ENCODE results near the gene C14orf119.

C14orf119 gene

DNA sequence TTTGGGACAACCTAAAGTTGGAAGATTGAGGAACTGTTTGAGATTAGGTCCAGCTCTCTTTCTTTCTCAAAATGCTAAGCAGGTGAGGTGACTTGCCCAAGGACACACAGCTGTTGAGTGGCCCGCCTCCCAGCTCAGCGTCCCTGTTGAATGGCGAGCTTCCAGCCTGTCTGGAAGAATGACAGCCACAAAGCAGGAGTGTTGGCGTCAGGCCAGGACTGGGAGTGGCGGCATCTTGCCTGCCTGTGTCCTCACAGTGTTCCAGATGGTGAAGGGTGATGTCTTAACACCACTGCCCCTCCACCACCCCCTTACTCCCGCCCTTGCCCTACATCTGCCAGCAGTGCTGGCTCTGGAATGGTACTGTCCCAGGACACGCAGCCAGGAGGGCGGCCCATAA is 28.1 kb downstream of the C14orf119 start:
- Histone ChIP-seq H3K9me3 (ENCODE audit: control insufficient read depth in 5 of 5, low read length in 5 of 5) (no peaks in the 10 kb centered on the region), H3K36me3 (ENCODE audit: control insufficient read depth in 5 of 5, insufficient read depth in 5 of 5, low read length in 5 of 5) (peaks cover 0 to 21% (median 15%) of the 10 kb centered on the region in 5 donors), H3K4me1 (ENCODE audit: control insufficient read depth in 5 of 5, insufficient read depth in 5 of 5, low read length in 5 of 5) (peaks cover 0 to 39% (median 28%) of the 10 kb centered on the region in 5 donors), H3K4me3 (ENCODE audit: low read depth in 1 of 5, low read length in 5 of 5) (no peak overlapping the region), H3K27ac (ENCODE audit: low read depth, low read length) (no peak overlapping the region), H3K27me3 (ENCODE audit: control insufficient read depth in 5 of 5, insufficient read depth in 4 of 5, low read length in 5 of 5) (no peaks in the 10 kb centered on the region), H3K9ac (ENCODE audit: low read length in 5 of 5) (no peak overlapping the region)

GRCh38 chr14:23124337-23124954 is 29.1 kb downstream of the C14orf119 start:
- Histone ChIP-seq H3K27me3 (ENCODE audit: control insufficient read depth in 5 of 5, insufficient read depth in 4 of 5, low read length in 5 of 5) (peaks cover 0 to 2% (median 0%) of the 10 kb centered on the region in 5 donors), H3K27ac (ENCODE audit: low read depth, low read length) (no peak overlapping the region), H3K9me3 (ENCODE audit: control insufficient read depth in 5 of 5, low read length in 5 of 5) (no peaks in the 10 kb centered on the region), H3K4me3 (ENCODE audit: low read depth in 1 of 5, low read length in 5 of 5) (no peak overlapping the region), H3K4me1 (ENCODE audit: control insufficient read depth in 5 of 5, insufficient read depth in 5 of 5, low read length in 5 of 5) (peaks cover 0 to 33% (median 25%) of the 10 kb centered on the region in 5 donors), H3K9ac (ENCODE audit: low read length in 5 of 5) (no peak overlapping the region), H3K36me3 (ENCODE audit: control insufficient read depth in 5 of 5, insufficient read depth in 5 of 5, low read length in 5 of 5) (peaks cover 0 to 30% (median 19%) of the 10 kb centered on the region in 5 donors)

DNA sequence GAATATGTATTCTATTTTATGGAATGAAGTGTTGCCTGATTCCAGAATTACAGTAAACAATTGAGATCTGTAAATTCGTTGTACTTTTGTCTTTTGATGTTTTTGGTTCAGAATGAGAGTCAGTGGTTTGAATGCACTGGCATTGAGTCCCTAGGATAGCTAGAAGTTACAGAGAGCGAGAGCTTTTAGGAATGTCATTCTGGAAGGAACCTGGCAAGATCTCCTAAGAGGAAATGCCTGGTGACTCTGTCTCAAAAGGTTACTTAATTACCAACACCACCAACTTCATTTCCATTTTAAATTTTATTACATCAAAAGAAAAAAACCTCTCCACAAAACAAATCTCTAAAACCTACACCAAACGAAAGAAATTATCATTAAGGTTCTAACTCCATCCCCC is 29.7 kb downstream of the C14orf119 start:
- Histone ChIP-seq H3K4me3 (ENCODE audit: low read depth in 1 of 5, low read length in 5 of 5) (no peak overlapping the region), H3K27ac (ENCODE audit: low read depth, low read length) (no peak overlapping the region), H3K27me3 (ENCODE audit: control insufficient read depth in 5 of 5, insufficient read depth in 4 of 5, low read length in 5 of 5) (peaks cover 0 to 3% (median 0%) of the 10 kb centered on the region in 5 donors)

DNA sequence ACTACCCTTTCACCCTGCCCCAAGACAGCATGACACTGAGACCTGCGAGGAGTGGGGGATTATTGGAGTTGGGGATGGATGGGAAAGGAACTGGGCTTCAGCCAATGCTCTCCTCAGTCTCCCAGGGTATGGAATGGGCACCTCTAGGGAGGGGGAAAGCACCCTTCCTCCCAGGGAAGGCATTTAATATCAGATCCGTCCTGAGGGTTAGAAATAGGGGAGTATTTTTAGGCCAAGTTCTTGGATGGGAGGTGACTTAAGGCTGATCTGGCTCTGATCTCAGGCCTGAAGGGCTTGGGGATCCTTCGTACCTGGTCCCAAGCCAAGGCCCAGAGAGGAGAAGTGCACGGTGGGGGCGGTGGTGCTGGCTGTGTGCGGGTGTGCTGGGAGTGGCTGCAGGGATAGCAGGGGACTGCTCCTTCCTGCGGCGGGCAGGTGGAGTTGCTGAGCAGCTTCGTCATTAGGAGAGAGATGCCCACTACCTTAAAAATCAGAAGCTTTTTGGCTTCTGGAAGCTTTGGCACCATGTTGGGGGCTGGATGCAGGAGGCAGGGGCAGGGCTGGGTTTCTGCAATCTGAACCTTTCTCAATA is 30.7 kb downstream of the C14orf119 start:
- no peak overlapping the region for H3K4me3 ChIP-seq (ENCODE audit: low read depth in 1 of 5, low read length in 5 of 5)
- H3K27ac ChIP-seq (ENCODE audit: low read depth, low read length) = no peak overlapping the region
- H3K9ac ChIP-seq (ENCODE audit: low read length in 5 of 5) = peak overlapping the region in 2 of 5 donors; percentile 10 to 57
- H3K9me3 ChIP-seq (ENCODE audit: control insufficient read depth in 5 of 5, low read length in 5 of 5) = no peaks in the 10 kb centered on the region
- peaks cover 0 to 3% (median 0%) of the 10 kb centered on the region in 5 donors for H3K27me3 ChIP-seq (ENCODE audit: control insufficient read depth in 5 of 5, insufficient read depth in 4 of 5, low read length in 5 of 5)
- peaks cover 0 to 36% (median 22%) of the 10 kb centered on the region in 5 donors for H3K36me3 ChIP-seq (ENCODE audit: control insufficient read depth in 5 of 5, insufficient read depth in 5 of 5, low read length in 5 of 5)
- peaks cover 0 to 23% (median 23%) of the 10 kb centered on the region in 5 donors for H3K4me1 ChIP-seq (ENCODE audit: control insufficient read depth in 5 of 5, insufficient read depth in 5 of 5, low read length in 5 of 5)

More for the DNA sequence above, 29.7 kb downstream of the C14orf119 start:
- Histone ChIP-seq H3K36me3 (ENCODE audit: control insufficient read depth in 5 of 5, insufficient read depth in 5 of 5, low read length in 5 of 5) (peaks cover 0 to 34% (median 22%) of the 10 kb centered on the region in 5 donors), H3K4me1 (ENCODE audit: control insufficient read depth in 5 of 5, insufficient read depth in 5 of 5, low read length in 5 of 5) (peaks cover 0 to 28% (median 23%) of the 10 kb centered on the region in 5 donors), H3K9me3 (ENCODE audit: control insufficient read depth in 5 of 5, low read length in 5 of 5) (no peaks in the 10 kb centered on the region), H3K9ac (ENCODE audit: low read length in 5 of 5) (no peak overlapping the region)

GRCh38 chr14:23126548-23127278 is 31.4 kb downstream of the C14orf119 start:
- Histone ChIP-seq H3K4me3 (ENCODE audit: low read depth in 1 of 5, low read length in 5 of 5) (no peak overlapping the region), H3K4me1 (ENCODE audit: control insufficient read depth in 5 of 5, insufficient read depth in 5 of 5, low read length in 5 of 5) (peaks cover 0 to 23% (median 17%) of the 10 kb centered on the region in 5 donors), H3K9me3 (ENCODE audit: control insufficient read depth in 5 of 5, low read length in 5 of 5) (no peaks in the 10 kb centered on the region), H3K27me3 (ENCODE audit: control insufficient read depth in 5 of 5, insufficient read depth in 4 of 5, low read length in 5 of 5) (peaks cover 0 to 3% (median 0%) of the 10 kb centered on the region in 5 donors), H3K9ac (ENCODE audit: low read length in 5 of 5) (no peak overlapping the region), H3K27ac (ENCODE audit: low read depth, low read length) (no peak overlapping the region), H3K36me3 (ENCODE audit: control insufficient read depth in 5 of 5, insufficient read depth in 5 of 5, low read length in 5 of 5) (peaks cover 0 to 43% (median 27%) of the 10 kb centered on the region in 5 donors)

- Histone ChIP-seq H3K4me3 (ENCODE audit: low read depth in 1 of 5, low read length in 5 of 5) (no peak overlapping the region), H3K36me3 (ENCODE audit: control insufficient read depth in 5 of 5, insufficient read depth in 5 of 5, low read length in 5 of 5) (peaks cover 0 to 43% (median 27%) of the 10 kb centered on the region in 5 donors), H3K27ac (ENCODE audit: low read depth, low read length) (no peak overlapping the region), H3K9ac (ENCODE audit: low read length in 5 of 5) (no peak overlapping the region), H3K4me1 (ENCODE audit: control insufficient read depth in 5 of 5, insufficient read depth in 5 of 5, low read length in 5 of 5) (peaks cover 0 to 23% (median 17%) of the 10 kb centered on the region in 5 donors), H3K27me3 (ENCODE audit: control insufficient read depth in 5 of 5, insufficient read depth in 4 of 5, low read length in 5 of 5) (peaks cover 0 to 3% (median 0%) of the 10 kb centered on the region in 5 donors), H3K9me3 (ENCODE audit: control insufficient read depth in 5 of 5, low read length in 5 of 5) (no peaks in the 10 kb centered on the region)
Measured at GRCh38 chr14:23127861-23128260, 32.6 kb downstream of the C14orf119 start.

DNA sequence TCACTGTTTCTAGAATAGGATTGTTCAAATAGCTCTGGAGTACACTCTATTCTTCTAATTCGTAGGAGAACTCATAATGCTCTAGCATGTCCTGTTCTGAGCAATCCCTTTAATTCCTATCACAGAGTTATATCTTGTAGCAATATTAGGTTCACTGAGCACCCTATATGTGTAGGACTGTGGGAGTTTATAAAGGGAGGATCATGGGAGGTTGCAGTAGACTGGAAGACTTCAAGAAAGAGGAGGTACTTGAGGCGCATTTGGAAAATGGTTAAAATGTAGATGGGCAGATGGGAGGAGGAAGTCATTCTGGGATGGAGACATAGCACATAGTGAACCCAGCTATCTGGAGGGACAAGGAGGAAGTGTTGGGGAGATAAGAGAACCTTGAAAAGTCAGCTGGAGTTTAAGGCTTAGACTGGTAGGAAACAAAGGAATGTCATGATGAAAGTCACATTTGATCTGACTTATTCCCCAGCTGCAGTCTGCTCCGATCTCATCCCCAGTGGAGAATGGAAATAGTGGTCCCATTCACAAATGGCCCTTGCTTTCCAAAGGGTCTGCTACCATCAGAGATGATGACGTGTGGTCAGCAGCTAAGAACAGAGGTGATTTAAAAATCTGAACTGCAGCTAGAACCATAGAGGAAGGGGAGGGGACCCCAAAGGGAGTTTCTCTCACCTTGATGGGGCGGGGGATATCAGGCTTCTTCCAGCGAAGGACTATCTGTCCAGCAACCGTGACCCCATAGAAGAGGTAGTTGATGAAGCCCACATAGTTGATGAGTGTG is 33.9 kb downstream of the C14orf119 start:
- Histone ChIP-seq H3K27ac (ENCODE audit: low read depth, low read length) (no peak overlapping the region), H3K9me3 (ENCODE audit: control insufficient read depth in 5 of 5, low read length in 5 of 5) (no peaks in the 10 kb centered on the region), H3K9ac (ENCODE audit: low read length in 5 of 5) (no peak overlapping the region), H3K27me3 (ENCODE audit: control insufficient read depth in 5 of 5, insufficient read depth in 4 of 5, low read length in 5 of 5) (peaks cover 0 to 3% (median 0%) of the 10 kb centered on the region in 5 donors), H3K36me3 (ENCODE audit: control insufficient read depth in 5 of 5, insufficient read depth in 5 of 5, low read length in 5 of 5) (peaks cover 0 to 43% (median 27%) of the 10 kb centered on the region in 5 donors), H3K4me3 (ENCODE audit: low read depth in 1 of 5, low read length in 5 of 5) (no peak overlapping the region), H3K4me1 (ENCODE audit: control insufficient read depth in 5 of 5, insufficient read depth in 5 of 5, low read length in 5 of 5) (peaks cover 0 to 12% (median 11%) of the 10 kb centered on the region in 5 donors)

DNA sequence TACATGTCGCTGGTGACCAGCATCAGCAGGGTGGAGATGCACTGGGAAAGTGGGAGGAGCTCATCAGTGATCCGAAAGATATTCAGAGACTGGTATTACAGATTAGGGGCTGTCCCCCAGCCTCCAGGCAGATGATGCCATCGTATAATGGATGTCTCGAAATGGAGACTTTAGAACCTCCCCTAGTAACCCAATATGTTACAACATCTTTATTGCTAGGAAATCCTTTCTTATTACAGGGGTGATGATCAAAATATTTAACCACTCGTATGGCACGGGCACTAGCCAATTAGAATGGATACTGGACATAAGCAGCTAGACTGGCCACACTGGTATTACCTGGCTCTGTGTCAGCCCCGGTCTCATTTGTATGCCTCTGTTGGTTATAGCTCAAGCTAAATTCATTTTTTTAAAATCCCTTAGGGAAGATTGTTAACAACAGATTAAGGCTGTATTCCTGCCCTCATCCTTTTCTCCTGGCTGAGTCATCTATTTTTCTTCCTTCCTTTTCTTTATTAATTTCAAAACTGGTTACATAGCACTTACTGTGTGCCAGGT is 34.5 kb downstream of the C14orf119 start:
- H3K4me1 ChIP-seq (ENCODE audit: control insufficient read depth in 5 of 5, insufficient read depth in 5 of 5, low read length in 5 of 5) = peaks cover 0 to 12% (median 10%) of the 10 kb centered on the region in 5 donors
- H3K27me3 ChIP-seq (ENCODE audit: control insufficient read depth in 5 of 5, insufficient read depth in 4 of 5, low read length in 5 of 5) = peaks cover 0 to 3% (median 0%) of the 10 kb centered on the region in 5 donors
- no peak overlapping the region for H3K27ac ChIP-seq (ENCODE audit: low read depth, low read length)
- no peak overlapping the region for H3K9ac ChIP-seq (ENCODE audit: low read length in 5 of 5)
- peaks cover 0 to 43% (median 27%) of the 10 kb centered on the region in 5 donors for H3K36me3 ChIP-seq (ENCODE audit: control insufficient read depth in 5 of 5, insufficient read depth in 5 of 5, low read length in 5 of 5)
- no peaks in the 10 kb centered on the region for H3K9me3 ChIP-seq (ENCODE audit: control insufficient read depth in 5 of 5, low read length in 5 of 5)
- no peak overlapping the region for H3K4me3 ChIP-seq (ENCODE audit: low read depth in 1 of 5, low read length in 5 of 5)

GRCh38 chr14:23130871-23131270 is 35.6 kb downstream of the C14orf119 start:
- Histone ChIP-seq H3K4me1 (ENCODE audit: control insufficient read depth in 5 of 5, insufficient read depth in 5 of 5, low read length in 5 of 5) (peaks cover 0 to 10% (median 7%) of the 10 kb centered on the region in 5 donors), H3K9me3 (ENCODE audit: control insufficient read depth in 5 of 5, low read length in 5 of 5) (no peaks in the 10 kb centered on the region), H3K27me3 (ENCODE audit: control insufficient read depth in 5 of 5, insufficient read depth in 4 of 5, low read length in 5 of 5) (peaks cover 0 to 3% (median 0%) of the 10 kb centered on the region in 5 donors), H3K9ac (ENCODE audit: low read length in 5 of 5) (no peak overlapping the region), H3K4me3 (ENCODE audit: low read depth in 1 of 5, low read length in 5 of 5) (no peak overlapping the region), H3K36me3 (ENCODE audit: control insufficient read depth in 5 of 5, insufficient read depth in 5 of 5, low read length in 5 of 5) (peaks cover 0 to 43% (median 28%) of the 10 kb centered on the region in 5 donors), H3K27ac (ENCODE audit: low read depth, low read length) (no peak overlapping the region)
